Measurements from ENCODE around the gene CPNE2. TPM values are rescaled to one million over a fixed set of nuclear protein-coding genes. Genes with fewer than 3 reads are reported as not detected.
"Not testable (repeated sequence)": the region's sequence is repeated elsewhere in the genome, so short reads cannot be mapped to it uniquely, and the experiment has no call there.

Gene CPNE2
- total RNA-seq, 4 donors from 2014 or later, result 28.2 to 66.0 (median 45.8) TPM

GRCh38 chr16:57107321-57107922 is 15.0 kb downstream of the CPNE2 start:
- DNase-seq (ENCODE audit: low spot score), result no peak
- TF ChIP-seq CTCF (IDR thresholded peaks at IDR 0.05), result no peak

GRCh38 chr16:57108432-57108831 is 16.0 kb downstream of the CPNE2 start:
- DNase-seq (ENCODE audit: low spot score) (no peak), ATAC-seq (ENCODE audit: low FRiP score) (no peak)
- no peak for TF ChIP-seq CTCF (IDR thresholded peaks at IDR 0.05)

More at GRCh38 chr16:57107321-57107922, 15.0 kb downstream of the CPNE2 start:
- no peak for ATAC-seq (ENCODE audit: low FRiP score)

DNA sequence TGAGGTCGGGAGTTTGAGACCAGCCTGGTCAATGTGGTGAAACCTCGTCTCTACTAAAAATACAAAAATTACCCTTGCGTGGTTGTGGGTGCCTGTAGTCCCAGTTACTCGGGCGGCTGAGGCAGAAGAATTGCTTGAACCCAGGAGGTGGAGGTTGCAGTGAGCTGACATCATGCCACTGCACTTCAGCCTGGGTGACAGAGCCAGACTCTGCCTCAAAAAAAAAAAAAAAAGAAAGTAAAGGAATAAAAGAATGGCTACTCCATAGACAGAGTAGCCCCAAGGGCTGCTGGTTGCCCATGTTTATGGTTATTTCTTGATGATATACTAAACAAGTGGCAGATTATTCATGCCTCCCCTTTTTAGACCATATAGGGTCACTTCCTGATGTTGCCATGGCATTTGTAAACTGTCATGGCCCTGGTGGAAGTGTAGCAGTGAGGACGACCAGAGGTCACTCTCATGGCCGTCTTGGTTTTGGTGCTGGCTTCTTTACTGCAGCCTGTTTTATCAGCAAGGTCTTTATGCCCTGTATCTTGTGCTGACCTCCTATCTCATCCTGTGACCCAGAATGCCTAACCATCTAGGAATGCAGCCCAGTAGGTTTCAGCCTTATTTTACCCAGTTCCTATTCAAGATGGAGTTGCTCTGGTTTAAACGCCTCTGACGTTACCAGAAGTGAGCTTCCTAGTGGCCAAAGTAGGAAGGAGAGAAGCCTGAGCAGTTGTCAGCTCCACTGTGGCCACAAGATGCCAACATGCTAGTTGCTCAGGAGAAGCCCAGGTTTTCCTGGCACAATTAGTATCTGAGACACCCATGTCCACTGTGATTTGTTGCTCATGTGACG is 17.1 kb downstream of the CPNE2 start:
- ATAC-seq (ENCODE audit: low FRiP score), result not testable (repeated sequence)

DNA sequence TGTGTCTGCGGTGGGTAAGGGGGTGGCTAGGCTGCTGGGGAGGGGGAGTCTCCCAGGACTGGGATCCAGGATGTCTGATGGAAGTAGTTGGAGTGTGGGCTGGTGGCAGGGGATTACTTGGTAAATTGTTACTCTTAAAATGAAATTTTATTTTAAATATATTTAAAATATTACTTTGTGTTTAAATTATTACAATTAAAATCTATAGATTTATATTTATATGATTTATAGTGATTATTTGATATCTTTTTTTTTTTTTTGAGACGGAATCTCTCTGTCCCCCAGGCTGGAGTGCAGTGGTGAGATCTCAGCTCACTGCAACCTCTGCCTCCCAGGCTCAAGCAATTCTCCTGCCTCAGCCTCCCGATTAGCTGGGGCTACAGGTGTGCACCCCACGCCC is 18.6 kb downstream of the CPNE2 start:
- ATAC-seq (ENCODE audit: low FRiP score), result no peak

More for the DNA sequence above, 17.1 kb downstream of the CPNE2 start:
- not testable (repeated sequence) for DNase-seq (ENCODE audit: low spot score)

DNA sequence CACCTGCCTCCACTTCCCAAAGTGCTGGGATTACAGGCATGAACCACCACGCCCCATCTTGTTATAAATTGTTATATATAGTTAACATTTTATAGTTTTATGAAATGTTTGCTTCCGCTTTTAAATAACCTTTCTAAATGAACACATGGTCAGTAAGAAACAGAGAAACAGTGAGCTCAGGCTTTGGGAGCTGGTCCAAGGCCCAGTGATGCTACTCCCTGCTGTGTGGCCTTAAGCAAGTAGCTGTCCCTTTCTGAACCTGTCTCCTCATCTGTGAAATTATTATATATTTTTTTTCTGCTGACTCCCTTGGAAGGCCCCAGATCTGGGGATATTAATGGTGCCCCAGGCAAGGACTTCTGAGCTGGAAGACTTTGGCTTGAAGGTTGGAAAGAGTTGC is 19.0 kb downstream of the CPNE2 start:
- no peak for TF ChIP-seq CTCF (IDR thresholded peaks at IDR 0.05)
- ATAC-seq (ENCODE audit: low FRiP score), result no peak
- DNase-seq (ENCODE audit: low spot score), result no peak

More for the DNA sequence above, 18.6 kb downstream of the CPNE2 start:
- DNase-seq (ENCODE audit: low spot score), result no peak
- TF ChIP-seq CTCF (IDR thresholded peaks at IDR 0.05), result no peak

DNA sequence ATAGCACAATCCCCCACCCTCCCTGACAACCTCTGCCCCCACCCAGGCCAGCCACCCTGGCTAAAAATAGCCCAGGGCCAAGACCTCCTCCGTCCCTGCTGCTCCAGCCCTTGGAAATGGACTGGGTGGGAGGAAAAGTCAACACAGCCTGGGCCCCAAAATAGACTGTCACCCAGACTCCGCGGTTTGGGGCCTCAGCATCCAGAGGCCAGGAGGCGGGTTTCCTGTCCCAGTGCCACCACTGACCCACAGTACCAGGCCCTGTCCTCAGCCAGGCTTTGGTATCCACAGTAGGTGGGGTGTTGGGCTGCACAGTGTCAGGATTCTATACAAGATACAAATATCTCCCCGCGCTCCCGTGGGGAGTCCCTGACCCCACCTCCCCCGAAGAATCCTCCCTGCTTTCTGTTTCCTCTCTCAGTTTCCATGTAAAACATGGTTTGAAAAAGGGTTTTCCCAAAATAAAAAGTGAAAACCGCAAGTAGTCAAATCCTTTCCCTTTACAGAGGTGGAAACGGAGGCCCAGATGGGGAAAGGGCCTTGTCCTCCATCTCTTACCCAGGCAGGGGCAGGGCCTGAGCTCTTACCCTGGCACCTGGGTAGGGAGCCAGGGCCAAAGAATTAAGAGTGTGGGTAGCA is 20.1 kb downstream of the CPNE2 start:
- ATAC-seq (ENCODE audit: low FRiP score), result no peak
- DNase-seq (ENCODE audit: low spot score), result no peak
- TF ChIP-seq CTCF (IDR thresholded peaks at IDR 0.05), result no peak

GRCh38 chr16:57113042-57113453 is 20.7 kb downstream of the CPNE2 start:
- DNase-seq (ENCODE audit: low spot score), result no peak
- no peak for ATAC-seq (ENCODE audit: low FRiP score)
- TF ChIP-seq CTCF (IDR thresholded peaks at IDR 0.05), result no peak
